K562 (cell line): ENCODE results near the gene MEF2B. TPM values are rescaled to one million over a fixed set of nuclear protein-coding genes. Genes with fewer than 3 reads are reported as not detected.
A peak's percentile ranks its signal among the peaks of the same experiment; 100 is the strongest.

ENCODE experiments used
- CTBP1 ChIP-seq: fragments of 450-650 bp; IDR thresholded peaks from 2 replicates; pipeline ENCODE4 v1.6.1; 2016; ENCODE audit warnings: borderline replicate concordance
- CTCF ChIP-seq, 3 experiments: IDR thresholded peaks in 2 of 3; conservative IDR thresholded peaks in 1 of 3; 2 replicates each; pipeline ENCODE4 v1.5.1; 2011 to 2012; ENCODE audit warnings: low read length in 3 of 3, mild to moderate bottlenecking in 3 of 3, control low read depth in 2 of 3, improper control_type of control experiment in 1 of 3, inconsistent platforms in 1 of 3, low read depth in 1 of 3, mixed read lengths in 1 of 3, moderate library complexity in 1 of 3; ENCODE audit not compliant: insufficient read depth in 2 of 3
- DLX4 ChIP-seq: fragments of 250-450 bp; sonication (Bioruptor Pico); IDR thresholded peaks from 2 replicates; pipeline ENCODE4 v1.6.1; 2021; ENCODE audit warnings: mild to moderate bottlenecking
- DNMT1 ChIP-seq: fragments of 450-650 bp; IDR thresholded peaks from 2 replicates; pipeline ENCODE4 v1.6.1; 2016; ENCODE audit warnings: antibody characterized with exemption, mild to moderate bottlenecking
- EHMT2 ChIP-seq: fragments of 450-650 bp; IDR thresholded peaks from 2 replicates; pipeline ENCODE4 v1.6.1; 2018; ENCODE audit warnings: antibody characterized with exemption
- ELK1 ChIP-seq: sonication (generic); formaldehyde crosslinking; IDR thresholded peaks from 2 replicates; pipeline ENCODE4 v1.8.1; 2022; ENCODE audit warnings: missing genetic modification reagents
- HBP1 ChIP-seq: fragments of 450-650 bp; formaldehyde crosslinking; IDR thresholded peaks from 2 replicates; pipeline ENCODE4 v1.4.0; 2022; ENCODE audit warnings: missing genetic modification characterization
- MAZ ChIP-seq, 2 experiments: fragments of 450-650 bp in 1 of 2; sonication (generic) in 1 of 2; formaldehyde crosslinking; IDR thresholded peaks in 1 of 2; conservative IDR thresholded peaks in 1 of 2; 2 replicates each; pipeline versions ENCODE4 v1.4.0 to v1.5.0; 2020; ENCODE audit warnings: mild to moderate bottlenecking in 1 of 2, missing genetic modification reagents in 1 of 2
- NR4A1 ChIP-seq, 2 experiments: fragments of 250-450 bp in 1 of 2; fragments of 450-650 bp in 1 of 2; sonication (Bioruptor Pico) in 1 of 2; IDR thresholded peaks; 2 replicates each; pipeline versions ENCODE4 v1.4.0 to v1.6.1; 2016 to 2020; ENCODE audit warnings: mild to moderate bottlenecking in 2 of 2, missing compliant biosample characterization in 1 of 2, missing genetic modification characterization in 1 of 2, moderate library complexity in 1 of 2
- RAD21 ChIP-seq, 2 experiments: fragments of 250-450 bp in 1 of 2; fragments of 450-650 bp in 1 of 2; sonication (Bioruptor Pico) in 1 of 2; formaldehyde crosslinking in 1 of 2; IDR thresholded peaks in 1 of 2; conservative IDR thresholded peaks in 1 of 2; 2 replicates each; pipeline versions ENCODE4 v1.4.0 to v1.8.0; 2020 to 2022; ENCODE audit warnings: mild to moderate bottlenecking in 2 of 2, moderate library complexity in 1 of 2
- RAD51 ChIP-seq: fragments of 450-650 bp; IDR thresholded peaks from 2 replicates; pipeline ENCODE4 v1.7.1; 2016; ENCODE audit warnings: low read depth, mild to moderate bottlenecking, borderline replicate concordance
- RBM15 ChIP-seq: fragments of 200-400 bp; formaldehyde crosslinking; IDR thresholded peaks from 2 replicates; pipeline ENCODE4 v1.6.1; 2018; ENCODE audit warnings: mild to moderate bottlenecking, low read length, moderate library complexity; ENCODE audit not compliant: insufficient read depth
- RBM22 ChIP-seq: fragments of 200-400 bp; formaldehyde crosslinking; IDR thresholded peaks from 2 replicates; pipeline ENCODE4 v1.6.1; 2018; ENCODE audit warnings: low read length, low read depth; ENCODE audit not compliant: poor library complexity, severe bottlenecking
- RBM25 ChIP-seq: fragments of 200-400 bp; formaldehyde crosslinking; IDR thresholded peaks from 2 replicates; pipeline ENCODE4 v1.6.1; 2018; ENCODE audit warnings: low read length, low read depth, moderate library complexity; ENCODE audit not compliant: severe bottlenecking
- TFAP4 ChIP-seq: sonication (generic); formaldehyde crosslinking; IDR thresholded peaks from 2 replicates; pipeline ENCODE4 v1.8.0; 2022; ENCODE audit warnings: missing genetic modification reagents, mild to moderate bottlenecking, moderate library complexity, borderline replicate concordance
- USF2 ChIP-seq: sonication (generic); formaldehyde crosslinking; IDR thresholded peaks from 2 replicates; pipeline ENCODE4 v1.5.0; 2020; ENCODE audit warnings: missing genetic modification reagents
- ZBTB17 ChIP-seq: fragments of 450-650 bp; formaldehyde crosslinking; IDR thresholded peaks from 2 replicates; pipeline ENCODE4 v1.4.0; 2020; ENCODE audit warnings: mild to moderate bottlenecking
- ZKSCAN3 ChIP-seq: fragments of 250-450 bp; sonication (Bioruptor Pico); IDR thresholded peaks from 2 replicates; pipeline ENCODE4 v1.4.0; 2020
- ZNF24 ChIP-seq: fragments of 450-650 bp; IDR thresholded peaks from 2 replicates; pipeline ENCODE4 v1.6.1; 2016
- polyA plus RNA-seq, 8 experiments: library from polyadenylated mRNA; depleted of rRNA in 4 of 8; stranded (reverse) in 5 of 8; unstranded in 3 of 8; fragments of >200 nt; fragmentation: Nextera tagmentation in 2 of 8; fragmentation: Illumina TruSeq in 1 of 8; extraction: Ambion mirVana in 2 of 8; extraction: Trizol in 1 of 8; gene quantifications; 2 replicates each; pipeline versions ENCODE4 v1.2.1 to v1.2.3, GENCODE V29; 2011 to 2014; ENCODE audit warnings: inconsistent platforms in 1 of 8, missing spikeins in 1 of 8
- total RNA-seq, 7 experiments: library from RNA; depleted of rRNA in 6 of 7; stranded (reverse); fragments of >200 nt in 6 of 7; fragmentation: Illumina TruSeq in 2 of 7; extraction: Trizol in 2 of 7; gene quantifications; 2 replicates each; pipeline versions ENCODE4 v1.2.1 to v1.2.3, GENCODE V29; 2011 to 2021; ENCODE audit warnings: low replicate concordance in 1 of 7

MEF2B gene
- total and polyA plus RNA-seq, 9 of the 15 experiments (the other 6 are each of a cell fraction or from before 2014, with no cell fraction given), result 0.14 to 1.9 (median 0.71) TPM; not detected in 3

- TF ChIP-seq CTCF (IDR thresholded peaks at IDR 0.05 in 2 of 3, conservative IDR thresholded peaks at IDR 0.05 in 1 of 3; ENCODE audit: insufficient read depth in 2 of 3, low read depth in 1 of 3, low read length in 3 of 3) (peak; percentile 84 to 94 (median 88)), TFAP4 (peak; percentile 31; the same call in 1 of the 2 replicates), HBP1 (CRISPR knock-in tag) (no peak), RBM25 (peak; percentile 70), RAD21 (CRISPR knock-in tag; conservative IDR thresholded peaks at IDR 0.05 in 1 of 2, IDR thresholded peaks at IDR 0.05 in 1 of 2) (peak in 1 of 2 experiments; percentile 71; a peak in 2 of 4 replicates), USF2 (no peak), DLX4 (CRISPR knock-in tag) (no peak), CTBP1 (peak; percentile 30; the same call in 1 of the 2 replicates), ZNF24 (no peak), ELK1 (CRISPR knock-in tag) (no peak), ZKSCAN3 (no peak), MAZ (CRISPR knock-in tag; conservative IDR thresholded peaks at IDR 0.05 in 1 of 2, IDR thresholded peaks at IDR 0.05 in 1 of 2) (peak; percentile 43 to 86; a peak in 2 of 4 replicates), RBM22 (no peak), ZBTB17 (no peak), EHMT2 (no peak), RAD51 (no peak), DNMT1 (no peak), NR4A1 (CRISPR knock-in tag; IDR thresholded peaks at IDR 0.05) (no peak), NR4A1 (tag; IDR thresholded peaks at IDR 0.05) (no peak), RBM15 (no peak)
These were observed 16.0 kb upstream of the MEF2B start (continued) for GRCh38 chr19:19185853-19186740.
